PFSK-1 (cell line): ENCODE data around the gene MCL1.

Source experiments
- FOXP2 ChIP-seq: optimal IDR thresholded peaks from 2 replicates; pipeline ENCODE3; 2011; ENCODE audit warnings: borderline replicate concordance, control low read depth, inconsistent platforms; ENCODE audit not compliant: insufficient read depth; ENCODE audit errors: extremely low read length, extremely low read depth
- POLR2AphosphoS5 ChIP-seq: IDR thresholded peaks from 2 replicates; pipeline ENCODE4 v1.6.1; 2012; ENCODE audit warnings: low read depth, mild to moderate bottlenecking, control low read depth, low read length, moderate library complexity
- SIN3A ChIP-seq: IDR thresholded peaks from 2 replicates; pipeline ENCODE4 v1.6.1; 2012; ENCODE audit warnings: mild to moderate bottlenecking, low read length, moderate library complexity, borderline replicate concordance; ENCODE audit not compliant: insufficient read depth
- TAF1 ChIP-seq: IDR thresholded peaks from 2 replicates; pipeline ENCODE4 v1.6.1; 2012; ENCODE audit warnings: low read length, control low read depth, borderline replicate concordance; ENCODE audit not compliant: insufficient read depth
- TF ChIP-seq, protein P1 (sequence below), 2 experiments: IDR thresholded peaks; 2 replicates each; pipeline versions ENCODE4 v1.6.1 to v1.8.0; 2011 to 2012; ENCODE audit warnings: low read depth in 2 of 2, low read length in 2 of 2, control low read depth in 1 of 2, inconsistent platforms in 1 of 2, mild to moderate bottlenecking in 1 of 2, moderate library complexity in 1 of 2; ENCODE audit not compliant: insufficient read depth in 1 of 2

Gene MCL1

DNA sequence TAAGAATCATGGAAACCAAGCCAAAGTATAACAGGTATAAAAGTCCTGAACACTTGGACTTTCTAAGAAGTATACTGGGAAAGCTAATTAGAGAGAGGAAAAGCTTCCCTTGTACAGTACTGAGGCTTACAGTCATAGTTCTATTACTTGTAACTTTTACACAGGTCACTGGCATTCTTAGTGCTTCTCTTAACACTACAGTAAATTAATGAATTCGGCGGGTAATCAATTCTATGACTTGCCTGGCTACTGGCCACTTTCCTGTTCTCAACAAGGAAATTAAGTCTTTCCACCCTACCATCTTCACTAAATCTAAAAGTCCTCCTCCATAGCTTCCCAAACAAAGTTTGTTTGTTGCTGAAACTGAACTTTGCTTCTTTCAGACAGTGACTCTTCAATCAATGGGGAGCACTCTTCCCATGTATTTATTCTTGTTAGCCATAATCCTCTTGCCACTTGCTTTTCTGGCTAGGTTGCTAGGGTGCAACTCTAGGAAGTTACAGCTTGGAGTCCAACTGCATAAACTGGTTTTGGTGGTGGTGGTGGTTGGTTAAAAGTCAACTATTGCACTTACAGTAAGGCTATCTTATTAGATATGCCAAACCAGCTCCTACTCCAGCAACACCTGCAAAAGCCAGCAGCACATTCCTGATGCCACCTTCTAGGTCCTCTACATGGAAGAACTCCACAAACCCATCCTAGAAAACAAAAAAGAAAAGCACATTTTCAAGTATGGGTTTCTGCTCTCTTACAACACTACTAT lies 2.4 kb downstream of the MCL1 start:
- TF ChIP-seq POLR2AphosphoS5 = peak; percentile 49
- no peak for TF ChIP-seq SIN3A
- no peak for TF ChIP-seq FOXP2
- TF ChIP-seq, protein P1, sequence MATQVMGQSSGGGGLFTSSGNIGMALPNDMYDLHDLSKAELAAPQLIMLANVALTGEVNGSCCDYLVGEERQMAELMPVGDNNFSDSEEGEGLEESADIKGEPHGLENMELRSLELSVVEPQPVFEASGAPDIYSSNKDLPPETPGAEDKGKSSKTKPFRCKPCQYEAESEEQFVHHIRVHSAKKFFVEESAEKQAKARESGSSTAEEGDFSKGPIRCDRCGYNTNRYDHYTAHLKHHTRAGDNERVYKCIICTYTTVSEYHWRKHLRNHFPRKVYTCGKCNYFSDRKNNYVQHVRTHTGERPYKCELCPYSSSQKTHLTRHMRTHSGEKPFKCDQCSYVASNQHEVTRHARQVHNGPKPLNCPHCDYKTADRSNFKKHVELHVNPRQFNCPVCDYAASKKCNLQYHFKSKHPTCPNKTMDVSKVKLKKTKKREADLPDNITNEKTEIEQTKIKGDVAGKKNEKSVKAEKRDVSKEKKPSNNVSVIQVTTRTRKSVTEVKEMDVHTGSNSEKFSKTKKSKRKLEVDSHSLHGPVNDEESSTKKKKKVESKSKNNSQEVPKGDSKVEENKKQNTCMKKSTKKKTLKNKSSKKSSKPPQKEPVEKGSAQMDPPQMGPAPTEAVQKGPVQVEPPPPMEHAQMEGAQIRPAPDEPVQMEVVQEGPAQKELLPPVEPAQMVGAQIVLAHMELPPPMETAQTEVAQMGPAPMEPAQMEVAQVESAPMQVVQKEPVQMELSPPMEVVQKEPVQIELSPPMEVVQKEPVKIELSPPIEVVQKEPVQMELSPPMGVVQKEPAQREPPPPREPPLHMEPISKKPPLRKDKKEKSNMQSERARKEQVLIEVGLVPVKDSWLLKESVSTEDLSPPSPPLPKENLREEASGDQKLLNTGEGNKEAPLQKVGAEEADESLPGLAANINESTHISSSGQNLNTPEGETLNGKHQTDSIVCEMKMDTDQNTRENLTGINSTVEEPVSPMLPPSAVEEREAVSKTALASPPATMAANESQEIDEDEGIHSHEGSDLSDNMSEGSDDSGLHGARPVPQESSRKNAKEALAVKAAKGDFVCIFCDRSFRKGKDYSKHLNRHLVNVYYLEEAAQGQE (IDR thresholded peaks at IDR 0.05; ENCODE audit: insufficient read depth in 1 of 2, low read depth in 2 of 2, low read length in 2 of 2) = no peak

GRCh38 chr1:150576367-150576711 lies 3.1 kb downstream of the MCL1 start:
- TF ChIP-seq POLR2AphosphoS5 (no peak), TAF1 (no peak), FOXP2 (no peak), SIN3A (no peak)
- TF ChIP-seq, protein P1 (IDR thresholded peaks at IDR 0.05; ENCODE audit: insufficient read depth in 1 of 2, low read depth in 2 of 2, low read length in 2 of 2) = no peak

DNA sequence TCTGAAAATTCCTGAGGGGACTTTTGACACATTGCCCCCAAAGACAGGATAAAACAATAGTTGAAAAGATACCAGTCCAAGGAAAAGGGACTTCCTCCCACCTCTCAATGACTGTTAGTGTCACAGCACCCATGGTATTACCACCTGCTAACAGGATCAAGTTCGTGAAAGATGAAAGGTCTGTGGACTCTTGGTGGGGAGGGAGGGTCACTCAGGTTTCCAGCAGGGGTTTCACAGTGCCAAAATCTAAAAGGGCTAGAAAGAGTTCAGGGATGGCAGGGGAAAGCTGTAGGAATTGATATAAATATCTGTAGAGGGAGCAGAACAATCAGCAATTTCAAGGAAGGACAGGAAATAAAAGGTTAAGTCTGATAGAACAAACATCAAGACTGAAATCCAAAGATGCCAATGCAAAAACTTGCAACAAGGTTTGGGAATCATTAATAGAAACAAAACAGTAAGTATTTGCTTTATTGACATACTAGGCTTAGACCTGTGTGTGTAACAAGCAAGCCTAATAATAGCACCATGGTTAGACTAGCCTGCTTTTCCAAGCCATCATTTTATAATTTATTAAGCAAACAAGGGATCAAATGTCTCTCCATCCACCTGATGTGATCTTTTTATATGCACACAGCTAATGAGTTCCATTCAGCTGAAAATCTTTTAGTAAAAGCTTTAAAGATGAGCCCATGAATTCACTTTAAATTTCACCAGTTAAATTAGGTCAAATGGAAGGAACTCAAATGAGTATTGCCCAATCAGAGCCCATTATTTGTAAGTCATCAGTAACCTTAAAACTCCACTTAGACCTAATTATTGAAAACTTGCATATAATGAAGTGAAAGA lies 3.7 kb downstream of the MCL1 start:
- TF ChIP-seq SIN3A (no peak), POLR2AphosphoS5 (peak; percentile 35; the same call in 1 of the 2 replicates), TAF1 (no peak), FOXP2 (no peak)
- TF ChIP-seq, protein P1 (IDR thresholded peaks at IDR 0.05; ENCODE audit: insufficient read depth in 1 of 2, low read depth in 2 of 2, low read length in 2 of 2) = no peak

GRCh38 chr1:150575072-150575489 lies 4.3 kb downstream of the MCL1 start:
- TF ChIP-seq, protein P1 (IDR thresholded peaks at IDR 0.05; ENCODE audit: insufficient read depth in 1 of 2, low read depth in 2 of 2, low read length in 2 of 2) = no peak
- TF ChIP-seq POLR2AphosphoS5 (no peak), FOXP2 (no peak), TAF1 (no peak), SIN3A (no peak)
